Activated CD4-positive, alpha-beta T cell treated with anti-CD3 and anti-CD28 coated beads, Interleukin-2, amount 10 ng/mL, durations not matched to agents 7 days and 5 days (primary cell): ENCODE data around the gene CLTC. TPM values are rescaled to one million over a fixed set of nuclear protein-coding genes. Genes with fewer than 3 reads are reported as not detected.
"Not testable (repeated sequence)": the region's sequence is repeated elsewhere in the genome, so short reads cannot be mapped to it uniquely, and the experiment has no call there.

Experiments
- CTCF ChIA-PET: fragments of 350-600 bp; sonication (Branson Sonifier 250); formaldehyde crosslinking; loops from one replicate; lab custom pipeline; 2021; ENCODE audit warnings: antibody characterized with exemption; lab: Charles Lee
- POLR2A ChIA-PET: fragments of 350-600 bp; sonication (Branson Sonifier 250); formaldehyde crosslinking; loops from one replicate; lab custom pipeline; 2021; ENCODE audit warnings: antibody characterized with exemption; lab: Charles Lee
- DNase-seq: peaks from one replicate; pipeline ENCODE4 v3.0.0-alpha.2; 2020
- H3K27ac Mint-ChIP-seq: one replicate; pipeline ENCODE4 v1.8.0; 2021; ENCODE audit warnings: mild to moderate bottlenecking, moderate library complexity, mixed read lengths
- H3K27me3 Mint-ChIP-seq: one replicate; pipeline ENCODE4 v1.8.0; 2021; ENCODE audit warnings: mixed read lengths
- H3K36me3 Mint-ChIP-seq: one replicate; pipeline ENCODE4 v1.8.0; 2021; ENCODE audit warnings: low read depth, mixed read lengths
- H3K4me1 Mint-ChIP-seq: one replicate; pipeline ENCODE4 v1.8.0; 2021; ENCODE audit warnings: mixed read lengths
- H3K4me3 Mint-ChIP-seq: one replicate; pipeline ENCODE4 v1.8.0; 2021; ENCODE audit warnings: mild to moderate bottlenecking, moderate library complexity, mixed read lengths
- H3K9me3 Mint-ChIP-seq: one replicate; pipeline ENCODE4 v1.8.0; 2021; ENCODE audit warnings: mixed read lengths
- total RNA-seq, 2 experiments: library from RNA; stranded (reverse); gene quantifications; one replicate each; pipeline ENCODE4 v1.2.3, GENCODE V29; 2021

CLTC gene
- total RNA-seq, 2 experiments from 2014 or later, result 135 to 140 TPM

DNA sequence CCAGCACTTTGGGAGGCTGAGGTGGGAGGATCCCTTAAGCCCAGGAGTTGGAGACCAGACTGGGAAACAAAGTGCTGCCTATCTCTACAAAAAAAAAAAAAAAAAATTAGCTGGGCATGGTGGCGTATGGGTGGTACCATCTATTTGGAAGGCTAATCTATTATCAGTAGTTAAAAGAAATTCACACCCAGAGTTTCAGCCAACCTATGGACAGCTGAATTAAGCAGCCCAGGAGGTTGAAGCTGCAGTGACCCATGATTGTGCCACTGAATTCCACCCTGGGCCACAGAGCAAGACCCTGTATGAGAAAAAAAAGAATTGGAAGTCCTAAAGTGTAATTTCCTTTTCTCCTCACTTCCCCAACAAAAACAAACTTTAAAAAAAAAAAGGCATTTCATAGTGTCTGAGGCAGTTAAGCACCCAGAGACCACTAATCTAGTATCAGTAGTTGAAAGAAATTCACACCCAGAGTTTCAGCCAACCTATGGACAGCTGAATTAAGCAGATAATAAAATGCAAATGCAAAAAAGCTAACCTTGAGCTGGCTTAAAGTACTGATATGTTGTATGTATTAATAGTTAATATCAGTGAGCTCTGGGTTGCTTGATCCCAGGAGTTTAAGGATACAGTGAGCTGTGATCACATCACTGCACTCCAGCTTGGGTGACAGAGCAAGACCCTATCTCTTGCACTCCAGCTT is 18.1 kb downstream of the CLTC start:
- peaks cover 58% of the 10 kb centered on the region for H3K4me1 Mint-ChIP-seq
- no peak for DNase-seq
- H3K4me3 Mint-ChIP-seq, result no peak overlapping the region
- POLR2A ChIA-PET, result no interaction called here
- no peaks in the 10 kb centered on the region for H3K9me3 Mint-ChIP-seq
- H3K27me3 Mint-ChIP-seq, result no peaks in the 10 kb centered on the region
- no peak overlapping the region for H3K27ac Mint-ChIP-seq
- CTCF ChIA-PET, result interaction anchor here (0.6 kb wide), 1 partner anchor 9 kb away, joined by 3 read pairs; no protein-coding TSS in a partner anchor
- peaks cover 2% of the 10 kb centered on the region for H3K36me3 Mint-ChIP-seq

DNA sequence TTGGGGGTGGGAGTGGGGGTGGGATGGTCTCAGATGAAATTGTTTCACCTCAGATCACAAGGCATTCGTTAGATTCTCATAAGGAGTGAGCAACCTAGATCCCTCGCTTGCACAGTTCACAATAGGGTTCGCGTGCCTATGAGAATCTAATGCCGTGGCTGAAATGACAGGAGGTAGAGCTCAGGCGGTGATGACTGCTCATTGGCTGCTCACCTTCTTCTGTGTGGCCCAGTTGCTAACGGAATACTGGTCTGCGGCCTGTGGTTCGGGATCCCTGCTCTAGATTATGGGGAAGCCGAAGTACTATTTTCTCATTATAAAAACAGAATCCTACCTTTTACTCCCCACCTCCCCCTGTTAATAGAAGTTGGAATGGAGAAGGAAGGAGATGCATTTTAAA is 18.9 kb downstream of the CLTC start:
- H3K27ac Mint-ChIP-seq, result no peak overlapping the region
- H3K4me1 Mint-ChIP-seq, result peaks cover 58% of the 10 kb centered on the region
- POLR2A ChIA-PET, result interaction anchor here (0.6 kb wide), 1 partner anchor 502 kb away, joined by 3 read pairs; no protein-coding TSS in a partner anchor
- peaks cover 6% of the 10 kb centered on the region for H3K36me3 Mint-ChIP-seq
- no peak overlapping the region for H3K4me3 Mint-ChIP-seq
- CTCF ChIA-PET, result no interaction called here
- H3K9me3 Mint-ChIP-seq, result no peaks in the 10 kb centered on the region
- DNase-seq, result no peak
- H3K27me3 Mint-ChIP-seq, result no peaks in the 10 kb centered on the region

DNA sequence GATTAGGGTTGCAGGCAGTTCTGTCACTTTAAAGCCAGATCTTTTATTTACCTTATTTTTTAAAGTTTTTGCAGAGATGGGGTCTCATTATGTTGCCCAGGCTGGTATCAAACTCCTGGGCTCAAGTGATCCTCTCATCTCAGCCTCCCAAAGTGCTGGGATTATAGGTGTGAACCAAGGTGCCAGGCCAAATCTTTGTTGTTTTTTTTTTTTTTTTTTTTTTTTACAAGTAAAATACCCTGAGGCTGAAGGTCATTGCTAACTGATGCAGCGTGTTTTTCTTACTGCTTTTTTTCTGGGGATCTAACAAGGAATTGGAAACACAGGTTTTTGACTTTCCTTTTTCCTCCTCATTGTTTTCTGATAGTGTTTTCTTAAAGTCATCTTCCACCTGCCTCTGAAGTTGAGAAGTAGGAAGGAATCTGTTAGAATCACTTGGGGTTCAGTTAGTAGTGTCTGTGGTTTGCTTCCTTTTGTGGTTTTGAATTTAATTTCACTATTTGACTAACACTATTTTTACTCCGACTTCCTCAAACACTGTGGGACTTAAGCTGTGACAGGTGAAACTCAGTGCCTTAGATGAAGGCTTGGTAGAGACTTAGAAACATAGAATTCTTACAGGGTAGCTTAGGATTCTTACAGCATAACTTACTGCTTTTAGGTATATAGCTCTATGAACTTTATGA is 22.2 kb downstream of the CLTC start:
- CTCF ChIA-PET, result interaction anchor here (0.6 to 1.5 kb wide), 4 partner anchors 9 to 273 kb away, joined by 3 to 5 read pairs (median 4); no protein-coding TSS in a partner anchor
- Mint-ChIP-seq H3K4me1 (peaks cover 43% of the 10 kb centered on the region), H3K36me3 (peaks cover 19% of the 10 kb centered on the region), H3K9me3 (no peaks in the 10 kb centered on the region), H3K27me3 (no peaks in the 10 kb centered on the region), H3K27ac (peak overlapping the region; percentile 82), H3K4me3 (peak overlapping the region; percentile 59)
- POLR2A ChIA-PET, result no interaction called here
- peak; percentile 32 for DNase-seq

DNA sequence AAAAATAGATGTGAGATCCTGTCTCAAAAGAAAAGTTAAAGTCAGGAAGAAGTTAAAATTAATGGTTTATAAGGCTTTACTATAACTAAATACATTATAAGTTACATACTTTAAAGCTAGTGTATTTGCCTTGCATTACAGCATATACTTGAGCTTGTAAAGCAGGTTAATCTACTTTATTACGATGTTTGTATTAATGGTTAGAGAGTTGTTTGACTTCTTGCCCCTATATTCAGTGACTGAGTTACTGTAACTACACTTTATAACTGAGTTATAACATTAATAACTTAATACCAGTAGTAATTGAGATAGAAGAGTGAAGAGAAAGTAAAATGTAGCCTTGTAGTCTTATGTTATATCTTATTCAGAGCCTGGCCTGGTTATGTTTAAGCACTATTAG is 22.9 kb downstream of the CLTC start:
- H3K9me3 Mint-ChIP-seq, result no peaks in the 10 kb centered on the region
- CTCF ChIA-PET, result interaction anchor here (0.6 to 1.5 kb wide), 3 partner anchors 8 to 272 kb away, joined by 4 to 5 read pairs (median 5); no protein-coding TSS in a partner anchor
- no peak for DNase-seq
- POLR2A ChIA-PET, result no interaction called here
- H3K4me3 Mint-ChIP-seq, result peak overlapping the region; percentile 59
- H3K27me3 Mint-ChIP-seq, result no peaks in the 10 kb centered on the region
- peak overlapping the region; percentile 82 for H3K27ac Mint-ChIP-seq
- H3K4me1 Mint-ChIP-seq, result peaks cover 43% of the 10 kb centered on the region
- peaks cover 23% of the 10 kb centered on the region for H3K36me3 Mint-ChIP-seq

DNA sequence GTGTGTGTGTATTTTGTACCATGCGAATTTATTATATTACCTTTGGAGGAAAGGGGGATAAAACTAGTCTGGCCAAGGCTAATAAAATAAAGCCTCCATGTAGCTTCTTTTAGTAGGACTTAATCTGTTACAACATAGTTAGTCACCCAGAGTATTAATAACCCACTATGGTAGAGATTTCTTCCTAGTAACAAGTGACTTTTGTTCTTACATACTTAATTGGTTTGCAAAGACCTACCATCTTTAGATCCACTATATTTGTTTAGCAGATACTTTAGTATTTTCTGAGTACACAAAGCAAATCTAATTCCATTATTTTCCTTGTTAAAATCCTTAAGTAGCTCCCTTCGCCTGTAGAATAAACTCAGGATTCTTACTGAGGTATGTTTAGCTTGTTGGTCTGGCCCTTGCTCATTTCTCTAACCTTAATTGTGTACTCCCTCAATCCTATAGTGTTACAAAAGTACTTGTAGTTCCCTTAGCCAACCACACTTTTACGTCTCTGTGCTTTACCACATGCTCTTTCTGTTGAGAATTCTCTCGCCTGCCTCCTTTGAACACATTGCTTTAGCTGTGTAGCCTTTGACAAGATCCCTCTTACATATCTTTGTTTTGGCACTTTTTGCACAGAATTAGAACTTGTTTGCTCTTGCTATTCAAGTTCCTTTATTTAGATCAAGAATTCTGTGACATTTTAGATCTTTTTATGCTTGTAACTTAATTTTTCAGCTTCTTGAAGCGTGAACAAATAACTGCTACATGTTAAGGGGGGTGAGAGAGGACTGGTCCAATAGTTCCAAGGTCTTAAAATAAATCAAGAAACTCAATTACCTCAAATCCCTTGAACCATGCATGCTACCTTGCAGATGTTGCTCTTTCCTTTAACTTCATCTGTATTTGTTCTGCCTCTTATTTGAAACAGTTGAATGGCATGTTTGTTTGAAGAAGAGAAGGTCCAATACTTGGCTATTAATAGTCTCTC is 23.8 kb downstream of the CLTC start:
- Mint-ChIP-seq H3K27me3 (no peaks in the 10 kb centered on the region), H3K4me3 (no peak overlapping the region), H3K27ac (no peak overlapping the region), H3K9me3 (no peaks in the 10 kb centered on the region), H3K36me3 (peaks cover 30% of the 10 kb centered on the region), H3K4me1 (peaks cover 43% of the 10 kb centered on the region)
- no peak for DNase-seq
- POLR2A ChIA-PET, result no interaction called here
- CTCF ChIA-PET, result interaction anchor here (0.6 to 1.5 kb wide), 4 partner anchors 9 to 64 kb away, joined by 3 to 4 read pairs (median 3); partner anchors contain the start of gene PTRH2

DNA sequence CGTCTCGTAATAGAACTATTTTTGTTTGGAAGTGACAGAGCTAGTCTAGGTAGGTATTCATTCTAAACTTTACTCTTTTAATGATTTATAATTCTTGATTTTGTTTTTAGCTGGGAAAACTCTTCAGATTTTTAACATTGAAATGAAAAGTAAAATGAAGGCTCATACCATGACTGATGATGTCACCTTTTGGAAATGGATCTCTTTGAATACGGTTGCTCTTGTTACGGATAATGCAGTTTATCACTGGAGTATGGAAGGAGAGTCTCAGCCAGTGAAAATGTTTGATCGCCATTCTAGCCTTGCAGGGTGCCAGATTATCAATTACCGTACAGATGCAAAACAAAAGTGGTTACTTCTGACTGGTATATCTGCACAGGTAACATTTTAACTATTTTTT is 27.6 kb downstream of the CLTC start:
- CTCF ChIA-PET, result interaction anchor here (0.6 kb wide), 1 partner anchor 480 kb away, joined by 3 read pairs; no protein-coding TSS in a partner anchor
- no peak overlapping the region for H3K4me3 Mint-ChIP-seq
- no peak for DNase-seq
- H3K27me3 Mint-ChIP-seq, result no peaks in the 10 kb centered on the region
- POLR2A ChIA-PET, result no interaction called here
- peaks cover 62% of the 10 kb centered on the region for H3K36me3 Mint-ChIP-seq
- peaks cover 44% of the 10 kb centered on the region for H3K4me1 Mint-ChIP-seq
- H3K27ac Mint-ChIP-seq, result no peak overlapping the region
- H3K9me3 Mint-ChIP-seq, result no peaks in the 10 kb centered on the region

DNA sequence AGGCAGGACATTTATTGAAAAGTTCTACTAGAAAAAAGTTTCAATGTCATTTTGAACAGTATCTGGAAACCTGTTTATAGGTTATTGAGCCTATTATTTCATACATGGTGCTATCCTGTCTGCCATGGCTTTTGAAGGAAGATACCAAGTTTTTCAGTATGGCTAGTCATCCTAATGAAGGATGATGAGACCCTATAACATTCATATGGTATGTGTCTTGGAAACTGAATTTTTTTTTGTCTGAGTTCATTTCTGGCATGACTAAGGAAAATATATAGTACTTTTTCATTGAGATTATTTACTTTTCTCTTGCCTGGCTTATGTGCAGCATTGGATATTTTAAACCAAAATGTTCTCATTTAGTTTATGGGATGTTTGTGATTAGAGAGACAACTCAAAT is 30.2 kb downstream of the CLTC start:
- Mint-ChIP-seq H3K4me1 (peaks cover 30% of the 10 kb centered on the region), H3K27ac (no peak overlapping the region), H3K27me3 (no peaks in the 10 kb centered on the region), H3K9me3 (no peaks in the 10 kb centered on the region), H3K36me3 (peaks cover 64% of the 10 kb centered on the region), H3K4me3 (no peak overlapping the region)
- ChIA-PET CTCF (interaction anchor here (1.6 kb wide), 1 partner anchor 20 kb away, joined by 4 read pairs; no protein-coding TSS in a partner anchor), POLR2A (no interaction called here)
- DNase-seq, result no peak

DNA sequence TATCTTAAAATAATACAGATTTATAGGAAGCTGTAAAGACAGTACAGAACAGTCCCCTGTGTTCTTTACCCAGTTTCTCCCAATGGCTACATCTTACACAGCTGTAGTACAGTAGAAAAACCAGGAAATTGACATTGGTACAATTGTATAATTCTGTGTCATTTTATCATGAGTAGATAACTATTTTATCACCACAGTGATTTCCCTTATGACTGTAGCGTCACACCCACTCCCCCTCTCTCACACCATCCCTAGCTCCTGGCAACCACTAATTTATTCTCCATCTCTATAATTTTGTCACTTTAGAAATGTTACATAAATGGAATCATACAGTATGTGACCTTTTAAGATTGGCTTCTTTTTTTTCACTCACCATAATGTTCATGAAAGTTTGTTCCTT is 30.9 kb downstream of the CLTC start:
- peaks cover 28% of the 10 kb centered on the region for H3K4me1 Mint-ChIP-seq
- H3K9me3 Mint-ChIP-seq, result no peaks in the 10 kb centered on the region
- no peaks in the 10 kb centered on the region for H3K27me3 Mint-ChIP-seq
- no peak overlapping the region for H3K27ac Mint-ChIP-seq
- H3K4me3 Mint-ChIP-seq, result no peak overlapping the region
- peaks cover 69% of the 10 kb centered on the region for H3K36me3 Mint-ChIP-seq
- POLR2A ChIA-PET, result no interaction called here
- no peak for DNase-seq
- CTCF ChIA-PET, result interaction anchor here (1.3 to 1.6 kb wide), 2 partner anchors 8 to 19 kb away, joined by 4 to 5 read pairs; no protein-coding TSS in a partner anchor

DNA sequence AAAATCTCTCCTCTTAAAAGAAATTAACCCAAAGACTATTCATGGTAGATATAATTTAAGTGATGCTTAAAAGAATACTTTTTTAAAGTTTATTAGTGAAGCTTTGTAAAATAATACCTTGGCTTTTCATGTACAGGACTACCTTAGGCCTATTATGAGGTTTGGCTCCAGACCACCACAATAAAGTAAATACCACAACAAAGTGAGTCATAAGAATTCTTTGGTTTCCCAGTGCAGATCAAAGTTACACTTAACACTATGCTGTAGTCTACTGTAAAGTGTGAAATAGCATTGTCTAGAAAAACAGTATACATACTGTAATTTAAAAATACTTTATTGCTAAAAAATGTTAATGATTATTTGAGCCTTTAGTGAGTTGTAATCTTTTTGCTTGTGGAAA is 31.7 kb downstream of the CLTC start:
- ChIA-PET POLR2A (no interaction called here), CTCF (interaction anchor here (1.3 to 1.6 kb wide), 2 partner anchors 9 to 19 kb away, joined by 4 to 5 read pairs; no protein-coding TSS in a partner anchor)
- Mint-ChIP-seq H3K36me3 (peaks cover 71% of the 10 kb centered on the region), H3K27ac (no peak overlapping the region), H3K27me3 (no peaks in the 10 kb centered on the region), H3K4me1 (peaks cover 28% of the 10 kb centered on the region), H3K4me3 (no peak overlapping the region), H3K9me3 (no peaks in the 10 kb centered on the region)
- DNase-seq, result peak; percentile 21

DNA sequence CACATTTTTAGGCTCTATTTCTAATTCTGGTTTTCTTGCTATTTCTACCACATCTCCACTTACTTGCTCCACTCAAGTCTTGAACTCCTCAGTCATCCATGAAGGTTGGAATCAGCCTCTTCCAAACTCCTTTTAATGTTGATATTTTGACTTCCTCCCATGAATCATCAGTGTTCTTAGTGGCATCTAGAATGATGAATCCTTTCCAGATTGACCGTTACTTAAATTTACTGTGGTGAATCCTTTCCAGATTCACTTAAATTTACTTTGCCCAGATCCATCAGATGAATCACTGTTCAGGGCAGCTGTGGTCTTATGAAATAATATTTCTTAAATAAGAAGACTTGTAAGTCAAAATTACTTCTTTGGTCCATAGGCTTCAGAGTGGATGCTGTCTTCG is 32.4 kb downstream of the CLTC start:
- H3K36me3 Mint-ChIP-seq, result peaks cover 69% of the 10 kb centered on the region
- H3K4me1 Mint-ChIP-seq, result peaks cover 27% of the 10 kb centered on the region
- no peak overlapping the region for H3K4me3 Mint-ChIP-seq
- H3K27me3 Mint-ChIP-seq, result no peaks in the 10 kb centered on the region
- ChIA-PET CTCF (interaction anchor here (0.6 to 1.2 kb wide), 2 partner anchors 9 to 494 kb away, joined by 3 to 5 read pairs; no protein-coding TSS in a partner anchor), POLR2A (no interaction called here)
- DNase-seq, result no peak
- no peaks in the 10 kb centered on the region for H3K9me3 Mint-ChIP-seq
- no peak overlapping the region for H3K27ac Mint-ChIP-seq

DNA sequence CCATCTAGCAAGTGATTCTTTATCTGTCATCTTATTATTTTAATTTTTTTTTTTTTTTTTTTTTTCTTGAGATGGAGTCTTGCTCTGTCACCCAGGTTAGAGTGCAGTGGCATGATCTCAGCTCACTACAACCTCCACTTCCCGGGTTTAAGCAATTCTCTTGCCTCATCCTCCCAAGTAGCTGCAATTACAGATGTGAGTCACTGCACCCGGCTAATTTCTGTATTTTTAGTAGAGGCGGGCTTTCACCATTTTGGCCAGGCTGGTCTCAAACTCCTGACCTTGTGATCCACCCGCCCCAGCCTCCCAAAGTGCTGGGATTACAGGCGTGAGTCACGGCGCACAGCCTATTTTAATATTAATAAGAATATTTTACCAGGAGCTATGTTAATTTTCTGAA is 36.9 kb downstream of the CLTC start:
- peaks cover 57% of the 10 kb centered on the region for H3K36me3 Mint-ChIP-seq
- POLR2A ChIA-PET, DNase-seq, H3K4me3 Mint-ChIP-seq, H3K9me3 Mint-ChIP-seq, H3K27ac Mint-ChIP-seq, H3K4me1 Mint-ChIP-seq, H3K27me3 Mint-ChIP-seq: not testable (repeated sequence)
- CTCF ChIA-PET, result interaction anchor here (0.6 to 1.5 kb wide), 4 partner anchors 9 to 274 kb away, joined by 3 to 5 read pairs (median 4); no protein-coding TSS in a partner anchor

DNA sequence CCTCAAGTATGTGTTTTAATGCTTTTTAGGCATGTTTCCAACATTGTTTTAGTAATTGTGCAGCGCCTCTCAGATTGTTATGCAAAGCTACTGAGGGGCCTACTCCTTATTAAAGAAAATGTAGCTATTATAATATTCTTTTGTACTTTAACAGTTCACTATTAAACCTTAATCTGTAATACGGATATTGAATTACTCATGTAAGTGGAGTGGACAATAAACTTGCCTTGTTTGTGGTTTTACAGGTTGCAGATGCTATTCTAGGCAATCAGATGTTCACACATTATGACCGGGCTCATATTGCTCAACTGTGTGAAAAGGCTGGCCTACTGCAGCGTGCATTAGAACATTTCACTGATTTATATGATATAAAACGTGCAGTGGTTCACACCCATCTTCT is 46.5 kb downstream of the CLTC start:
- ChIA-PET CTCF (interaction anchor here (0.7 to 0.8 kb wide), 2 partner anchors 12 to 36 kb away, joined by 3 to 4 read pairs; no protein-coding TSS in a partner anchor), POLR2A (no interaction called here)
- Mint-ChIP-seq H3K27ac (no peak overlapping the region), H3K9me3 (no peaks in the 10 kb centered on the region), H3K4me3 (no peak overlapping the region), H3K4me1 (peaks cover 15% of the 10 kb centered on the region), H3K27me3 (no peaks in the 10 kb centered on the region), H3K36me3 (peaks cover 47% of the 10 kb centered on the region)
- DNase-seq, result no peak
